Neural cell (in vitro differentiated cells): Measurements from ENCODE around the gene JUNB. TPM values are rescaled to one million over a fixed set of nuclear protein-coding genes. Genes with fewer than 3 reads are reported as not detected.

ENCODE experiments used
- H2AFZ ChIP-seq: fragments of 200-600, 300-800 bp; sonication (generic), shearing (Covaris generic); 2 replicates; pipeline ENCODE4 v1.6.0; 2014; ENCODE audit warnings: low read depth, mild to moderate bottlenecking, antibody characterized with exemption, low read length, moderate library complexity
- H3F3A ChIP-seq: fragments of 200-600 bp; shearing (Covaris generic); 2 replicates; pipeline ENCODE4 v1.6.1; 2016; ENCODE audit warnings: mild to moderate bottlenecking, moderate library complexity, mixed read lengths, antibody characterized with exemption, low read length; ENCODE audit not compliant: insufficient read depth, poor library complexity, severe bottlenecking
- H3K27ac ChIP-seq: fragments of 200-600, 300-800 bp; sonication (generic), shearing (Covaris generic); 2 replicates; pipeline ENCODE4 v1.5.1; 2014; ENCODE audit warnings: mild to moderate bottlenecking, low read length, moderate library complexity
- H3K27me3 ChIP-seq: fragments of 300-800, 200-600 bp; sonication (generic), shearing (Covaris generic); 2 replicates; pipeline ENCODE4 v1.6.0; 2014; ENCODE audit warnings: mild to moderate bottlenecking, low read depth, low read length, moderate library complexity; ENCODE audit not compliant: insufficient read depth
- H3K36me3 ChIP-seq: fragments of 300-800, 200-600 bp; sonication (generic), shearing (Covaris generic); 2 replicates; pipeline ENCODE4 v1.5.1; 2014; ENCODE audit warnings: mild to moderate bottlenecking, antibody characterized with exemption, low read length, moderate library complexity; ENCODE audit not compliant: insufficient read depth
- H3K4me2 ChIP-seq: fragments of 300-800, 200-600 bp; sonication (generic), shearing (Covaris generic); 2 replicates; pipeline ENCODE4 v1.6.0; 2014; ENCODE audit warnings: mild to moderate bottlenecking, low read length
- H3K4me3 ChIP-seq: fragments of 300-800, 200-600 bp; sonication (generic), shearing (Covaris generic); 2 replicates; pipeline ENCODE4 v1.5.1; 2014; ENCODE audit warnings: mild to moderate bottlenecking, low read length, moderate library complexity
- H3K79me2 ChIP-seq: fragments of 200-600 bp; shearing (Covaris generic); replicated peaks from 2 replicates; pipeline ENCODE4 v1.6.0; 2014; ENCODE audit warnings: mild to moderate bottlenecking, low read length, moderate library complexity; ENCODE audit not compliant: insufficient read depth
- H3K9ac ChIP-seq: fragments of 300-800, 200-600 bp; sonication (generic), shearing (Covaris generic); 2 replicates; pipeline ENCODE4 v1.6.1; 2016; ENCODE audit warnings: mild to moderate bottlenecking, low read length, mixed read lengths
- H3K9me2 ChIP-seq: fragments of 200-600 bp; shearing (Covaris generic); 2 replicates; pipeline ENCODE4 v1.6.1; 2016; ENCODE audit warnings: mild to moderate bottlenecking, low read length, mixed read lengths; ENCODE audit not compliant: insufficient read depth
- H3K9me3 ChIP-seq: fragments of 200-600, 300-800 bp; sonication (generic), shearing (Covaris generic); 2 replicates; pipeline ENCODE4 v1.6.1; 2016; ENCODE audit warnings: mild to moderate bottlenecking, mixed run types, low read length, moderate library complexity, mixed read lengths
- H4K20me1 ChIP-seq: fragments of 200-600 bp; shearing (Covaris generic); 2 replicates; pipeline ENCODE4 v1.6.1; 2016; ENCODE audit warnings: mild to moderate bottlenecking, mixed run types; ENCODE audit not compliant: insufficient read depth
- EP300 ChIP-seq: fragments of 450-650 bp; conservative IDR thresholded peaks from 2 replicates; pipeline ENCODE4 v1.6.1; 2014; ENCODE audit warnings: antibody characterized with exemption, mild to moderate bottlenecking, moderate library complexity; ENCODE audit not compliant: poor library complexity, severe bottlenecking
- EZH2 ChIP-seq: fragments of 200-600, 300-800 bp; shearing (Covaris generic), sonication (generic); IDR thresholded peaks from 2 replicates; pipeline ENCODE4 v1.6.1; 2014; ENCODE audit warnings: antibody characterized with exemption, low read length, borderline replicate concordance, mild to moderate bottlenecking; ENCODE audit not compliant: insufficient read depth, poor library complexity, severe bottlenecking
- MXI1 ChIP-seq: fragments of 450-650 bp; conservative IDR thresholded peaks from 2 replicates; pipeline ENCODE4 v1.6.1; 2014; ENCODE audit warnings: antibody characterized with exemption, mild to moderate bottlenecking; ENCODE audit not compliant: poor library complexity, severe bottlenecking
- POLR2AphosphoS5 ChIP-seq: IDR thresholded peaks from 2 replicates; pipeline ENCODE4 v1.6.1; 2012
- RAD21 ChIP-seq: fragments of 450-650 bp; conservative IDR thresholded peaks from 2 replicates; pipeline ENCODE4 v1.6.1; 2014; ENCODE audit warnings: antibody characterized with exemption, mild to moderate bottlenecking, moderate library complexity
- SMC3 ChIP-seq: fragments of 450-650 bp; conservative IDR thresholded peaks from 2 replicates; pipeline ENCODE4 v1.6.1; 2014; ENCODE audit warnings: antibody characterized with exemption, mild to moderate bottlenecking, moderate library complexity; ENCODE audit not compliant: poor library complexity
- TAF1 ChIP-seq: IDR thresholded peaks from 2 replicates; pipeline ENCODE4 v1.6.1; 2012; ENCODE audit warnings: low read depth
- polyA plus RNA-seq: library from polyadenylated mRNA; depleted of rRNA; stranded (reverse); fragments of >200 nt; gene quantifications from 2 replicates; pipeline ENCODE4 v1.2.3, GENCODE V29; 2014
- TF ChIP-seq, protein P1 (sequence below): IDR thresholded peaks from 2 replicates; pipeline ENCODE4 v1.6.1; 2012; ENCODE audit warnings: borderline replicate concordance
- TF ChIP-seq, protein P2 (sequence below): fragments of 450-650 bp; IDR thresholded peaks from 2 replicates; pipeline ENCODE4 v1.5.1; 2014; ENCODE audit warnings: antibody characterized with exemption, mild to moderate bottlenecking, moderate library complexity; ENCODE audit not compliant: poor library complexity, severe bottlenecking

Gene JUNB
- polyA plus RNA-seq, 1 donor from 2014 or later, result 18.7 TPM

DNA sequence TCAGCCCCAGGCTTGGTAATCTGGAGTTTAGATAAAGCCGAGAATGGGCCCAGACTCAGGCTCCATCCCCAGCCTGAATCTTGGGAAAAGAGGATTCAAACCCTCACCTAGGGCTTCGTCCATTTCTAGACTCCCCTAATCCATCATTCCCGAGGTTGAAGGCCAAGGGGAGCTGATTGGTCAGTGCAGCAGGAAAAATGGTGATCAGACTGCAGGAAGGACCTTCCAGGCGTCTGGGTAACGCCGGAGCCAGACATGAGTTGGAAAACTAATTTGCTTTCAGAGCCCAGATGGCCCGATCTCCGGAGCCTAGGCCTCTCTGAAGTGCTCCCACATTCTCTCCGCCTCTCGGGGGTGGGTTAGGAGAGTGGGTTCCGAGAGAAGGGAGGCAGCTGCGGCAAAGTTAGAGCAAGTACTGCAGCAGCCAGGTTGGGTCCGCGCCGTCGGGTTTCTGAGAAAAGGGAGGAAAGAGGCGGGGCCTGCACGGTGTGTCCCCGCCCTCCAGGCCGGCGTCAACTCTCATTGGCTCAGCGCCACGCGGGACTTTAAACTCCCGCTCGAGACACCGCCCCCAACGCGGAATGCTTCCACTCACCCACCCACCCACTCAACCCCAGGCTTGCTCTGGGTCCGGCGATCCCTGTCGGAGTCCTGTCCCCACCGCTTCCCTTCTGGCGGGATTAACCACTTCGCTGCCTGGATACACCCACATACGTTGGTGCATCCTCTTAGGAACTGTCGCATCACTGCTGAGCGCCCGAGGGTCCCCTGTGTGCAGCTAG is 43.9 kb downstream of the JUNB start:
- H3K27me3 ChIP-seq, result peaks cover 53% of the 10 kb centered on the region
- no peak overlapping the region for H3K27ac ChIP-seq
- H3K9me2 ChIP-seq, result no peaks in the 10 kb centered on the region
- no peak overlapping the region for H2AFZ ChIP-seq
- H3K9ac ChIP-seq, result no peak overlapping the region
- H3K4me3 ChIP-seq, result peak overlapping the region; percentile 79
- peaks cover 6% of the 10 kb centered on the region for H3K79me2 ChIP-seq
- H3F3A ChIP-seq, result no peaks in the 10 kb centered on the region
- TF ChIP-seq EP300 (no peak), SMC3 (no peak), TAF1 (no peak), MXI1 (no peak), RAD21 (no peak), POLR2AphosphoS5 (no peak)
- TF ChIP-seq, protein P1, sequence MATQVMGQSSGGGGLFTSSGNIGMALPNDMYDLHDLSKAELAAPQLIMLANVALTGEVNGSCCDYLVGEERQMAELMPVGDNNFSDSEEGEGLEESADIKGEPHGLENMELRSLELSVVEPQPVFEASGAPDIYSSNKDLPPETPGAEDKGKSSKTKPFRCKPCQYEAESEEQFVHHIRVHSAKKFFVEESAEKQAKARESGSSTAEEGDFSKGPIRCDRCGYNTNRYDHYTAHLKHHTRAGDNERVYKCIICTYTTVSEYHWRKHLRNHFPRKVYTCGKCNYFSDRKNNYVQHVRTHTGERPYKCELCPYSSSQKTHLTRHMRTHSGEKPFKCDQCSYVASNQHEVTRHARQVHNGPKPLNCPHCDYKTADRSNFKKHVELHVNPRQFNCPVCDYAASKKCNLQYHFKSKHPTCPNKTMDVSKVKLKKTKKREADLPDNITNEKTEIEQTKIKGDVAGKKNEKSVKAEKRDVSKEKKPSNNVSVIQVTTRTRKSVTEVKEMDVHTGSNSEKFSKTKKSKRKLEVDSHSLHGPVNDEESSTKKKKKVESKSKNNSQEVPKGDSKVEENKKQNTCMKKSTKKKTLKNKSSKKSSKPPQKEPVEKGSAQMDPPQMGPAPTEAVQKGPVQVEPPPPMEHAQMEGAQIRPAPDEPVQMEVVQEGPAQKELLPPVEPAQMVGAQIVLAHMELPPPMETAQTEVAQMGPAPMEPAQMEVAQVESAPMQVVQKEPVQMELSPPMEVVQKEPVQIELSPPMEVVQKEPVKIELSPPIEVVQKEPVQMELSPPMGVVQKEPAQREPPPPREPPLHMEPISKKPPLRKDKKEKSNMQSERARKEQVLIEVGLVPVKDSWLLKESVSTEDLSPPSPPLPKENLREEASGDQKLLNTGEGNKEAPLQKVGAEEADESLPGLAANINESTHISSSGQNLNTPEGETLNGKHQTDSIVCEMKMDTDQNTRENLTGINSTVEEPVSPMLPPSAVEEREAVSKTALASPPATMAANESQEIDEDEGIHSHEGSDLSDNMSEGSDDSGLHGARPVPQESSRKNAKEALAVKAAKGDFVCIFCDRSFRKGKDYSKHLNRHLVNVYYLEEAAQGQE, result no peak
- H3K9me3 ChIP-seq, result no peaks in the 10 kb centered on the region
- H3K4me2 ChIP-seq, result no peak overlapping the region
- no peaks in the 10 kb centered on the region for H3K36me3 ChIP-seq
- H4K20me1 ChIP-seq, result no peaks in the 10 kb centered on the region

DNA sequence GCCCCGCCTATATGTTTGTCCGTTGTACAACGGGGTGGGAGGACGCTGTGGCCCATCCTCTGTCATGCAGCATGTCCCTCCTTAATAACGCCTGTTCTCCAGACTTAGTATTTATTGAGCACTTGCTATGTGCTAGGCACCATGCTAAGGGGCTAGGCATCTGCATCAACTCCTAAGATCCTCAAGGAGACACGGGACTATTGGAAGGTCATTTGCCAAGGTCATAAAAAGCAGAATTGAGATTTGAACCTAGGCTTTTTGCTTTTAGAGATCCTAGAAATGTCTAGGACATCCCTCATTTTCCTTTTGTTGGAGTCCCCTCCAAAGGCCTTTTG is 45.2 kb downstream of the JUNB start:
- H4K20me1 ChIP-seq, result peaks cover 1% of the 10 kb centered on the region
- H3K9me2 ChIP-seq, result no peaks in the 10 kb centered on the region
- no peaks in the 10 kb centered on the region for H3F3A ChIP-seq
- H3K27me3 ChIP-seq, result peaks cover 40% of the 10 kb centered on the region
- no peak overlapping the region for H3K9ac ChIP-seq
- H3K27ac ChIP-seq, result no peak overlapping the region
- H3K4me2 ChIP-seq, result no peak overlapping the region
- H3K79me2 ChIP-seq, result peaks cover 19% of the 10 kb centered on the region
- H3K4me3 ChIP-seq, result no peak overlapping the region
- H3K36me3 ChIP-seq, result no peaks in the 10 kb centered on the region
- TF ChIP-seq TAF1 (no peak), EP300 (no peak), EZH2 (no peak), RAD21 (no peak), MXI1 (no peak), POLR2AphosphoS5 (no peak), SMC3 (no peak)
- TF ChIP-seq, protein P2, sequence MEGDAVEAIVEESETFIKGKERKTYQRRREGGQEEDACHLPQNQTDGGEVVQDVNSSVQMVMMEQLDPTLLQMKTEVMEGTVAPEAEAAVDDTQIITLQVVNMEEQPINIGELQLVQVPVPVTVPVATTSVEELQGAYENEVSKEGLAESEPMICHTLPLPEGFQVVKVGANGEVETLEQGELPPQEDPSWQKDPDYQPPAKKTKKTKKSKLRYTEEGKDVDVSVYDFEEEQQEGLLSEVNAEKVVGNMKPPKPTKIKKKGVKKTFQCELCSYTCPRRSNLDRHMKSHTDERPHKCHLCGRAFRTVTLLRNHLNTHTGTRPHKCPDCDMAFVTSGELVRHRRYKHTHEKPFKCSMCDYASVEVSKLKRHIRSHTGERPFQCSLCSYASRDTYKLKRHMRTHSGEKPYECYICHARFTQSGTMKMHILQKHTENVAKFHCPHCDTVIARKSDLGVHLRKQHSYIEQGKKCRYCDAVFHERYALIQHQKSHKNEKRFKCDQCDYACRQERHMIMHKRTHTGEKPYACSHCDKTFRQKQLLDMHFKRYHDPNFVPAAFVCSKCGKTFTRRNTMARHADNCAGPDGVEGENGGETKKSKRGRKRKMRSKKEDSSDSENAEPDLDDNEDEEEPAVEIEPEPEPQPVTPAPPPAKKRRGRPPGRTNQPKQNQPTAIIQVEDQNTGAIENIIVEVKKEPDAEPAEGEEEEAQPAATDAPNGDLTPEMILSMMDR, result no peak
- TF ChIP-seq, protein P1, result no peak
- H3K9me3 ChIP-seq, result no peaks in the 10 kb centered on the region
- H2AFZ ChIP-seq, result no peak overlapping the region
